ENCODE measurements around the gene TTPAL.

GRCh38 chr20:44491635-44492395 is 16.1 kb downstream of the TTPAL start:
- TF ChIP-seq, protein P1, sequence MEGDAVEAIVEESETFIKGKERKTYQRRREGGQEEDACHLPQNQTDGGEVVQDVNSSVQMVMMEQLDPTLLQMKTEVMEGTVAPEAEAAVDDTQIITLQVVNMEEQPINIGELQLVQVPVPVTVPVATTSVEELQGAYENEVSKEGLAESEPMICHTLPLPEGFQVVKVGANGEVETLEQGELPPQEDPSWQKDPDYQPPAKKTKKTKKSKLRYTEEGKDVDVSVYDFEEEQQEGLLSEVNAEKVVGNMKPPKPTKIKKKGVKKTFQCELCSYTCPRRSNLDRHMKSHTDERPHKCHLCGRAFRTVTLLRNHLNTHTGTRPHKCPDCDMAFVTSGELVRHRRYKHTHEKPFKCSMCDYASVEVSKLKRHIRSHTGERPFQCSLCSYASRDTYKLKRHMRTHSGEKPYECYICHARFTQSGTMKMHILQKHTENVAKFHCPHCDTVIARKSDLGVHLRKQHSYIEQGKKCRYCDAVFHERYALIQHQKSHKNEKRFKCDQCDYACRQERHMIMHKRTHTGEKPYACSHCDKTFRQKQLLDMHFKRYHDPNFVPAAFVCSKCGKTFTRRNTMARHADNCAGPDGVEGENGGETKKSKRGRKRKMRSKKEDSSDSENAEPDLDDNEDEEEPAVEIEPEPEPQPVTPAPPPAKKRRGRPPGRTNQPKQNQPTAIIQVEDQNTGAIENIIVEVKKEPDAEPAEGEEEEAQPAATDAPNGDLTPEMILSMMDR (IDR thresholded peaks at IDR 0.05): no peak
- no peak for TF ChIP-seq POLR2A (IDR thresholded peaks at IDR 0.05)

All from testis (tissue), 2 donors.